ENCODE results near the gene SEMA7A. TPM values are rescaled to one million over a fixed set of nuclear protein-coding genes. Genes with fewer than 3 reads are reported as not detected.
"Not testable (repeated sequence)": the region's sequence is repeated elsewhere in the genome, so short reads cannot be mapped to it uniquely, and the experiment has no call there.

Gene SEMA7A, protein sequence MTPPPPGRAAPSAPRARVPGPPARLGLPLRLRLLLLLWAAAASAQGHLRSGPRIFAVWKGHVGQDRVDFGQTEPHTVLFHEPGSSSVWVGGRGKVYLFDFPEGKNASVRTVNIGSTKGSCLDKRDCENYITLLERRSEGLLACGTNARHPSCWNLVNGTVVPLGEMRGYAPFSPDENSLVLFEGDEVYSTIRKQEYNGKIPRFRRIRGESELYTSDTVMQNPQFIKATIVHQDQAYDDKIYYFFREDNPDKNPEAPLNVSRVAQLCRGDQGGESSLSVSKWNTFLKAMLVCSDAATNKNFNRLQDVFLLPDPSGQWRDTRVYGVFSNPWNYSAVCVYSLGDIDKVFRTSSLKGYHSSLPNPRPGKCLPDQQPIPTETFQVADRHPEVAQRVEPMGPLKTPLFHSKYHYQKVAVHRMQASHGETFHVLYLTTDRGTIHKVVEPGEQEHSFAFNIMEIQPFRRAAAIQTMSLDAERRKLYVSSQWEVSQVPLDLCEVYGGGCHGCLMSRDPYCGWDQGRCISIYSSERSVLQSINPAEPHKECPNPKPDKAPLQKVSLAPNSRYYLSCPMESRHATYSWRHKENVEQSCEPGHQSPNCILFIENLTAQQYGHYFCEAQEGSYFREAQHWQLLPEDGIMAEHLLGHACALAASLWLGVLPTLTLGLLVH
- total RNA-seq: 10 to 100 TPM; 11.7 to 44.9 TPM

DNA sequence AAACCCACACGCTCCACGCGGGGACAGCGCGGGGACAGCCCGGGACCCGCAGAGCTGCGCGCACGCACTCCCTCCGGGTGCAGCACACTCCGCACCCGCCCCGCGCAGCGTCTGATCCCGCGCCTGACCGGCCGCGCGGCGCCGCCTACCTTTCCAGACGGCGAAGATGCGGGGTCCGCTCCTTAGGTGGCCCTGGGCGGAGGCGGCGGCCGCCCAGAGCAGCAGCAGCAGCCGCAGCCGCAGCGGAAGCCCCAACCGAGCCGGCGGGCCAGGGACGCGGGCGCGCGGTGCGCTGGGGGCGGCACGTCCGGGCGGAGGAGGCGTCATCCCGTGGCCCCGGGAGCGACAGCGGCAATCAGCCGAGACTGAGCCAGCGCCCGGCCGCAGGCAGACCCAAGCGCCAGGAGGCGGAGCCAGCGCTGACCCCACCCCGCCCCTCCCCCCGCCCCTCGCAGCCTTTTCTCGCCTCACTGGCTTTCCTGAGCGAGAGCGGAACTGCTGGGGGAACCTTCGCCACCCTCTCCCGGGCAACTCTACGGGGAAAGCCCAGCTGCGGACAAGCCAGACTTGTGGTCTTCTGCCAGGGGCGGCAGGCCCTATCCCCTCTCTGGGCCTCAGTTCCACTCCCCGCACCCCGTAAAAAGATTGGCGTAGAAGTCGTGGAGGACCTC lies at the start of gene SEMA7A:
SEMA7A (minus strand) TSS at position 367 of the 671 bp plus-strand sequence; CDS start at position 327, 40 bp downstream.
- peaks cover 37% of the 10 kb centered on the region for H3K36me3 Mint-ChIP-seq (ENCODE audit: low read depth)
- H3K27ac Mint-ChIP-seq: peak within 1 kb of the TSS; percentile 82
- H3K27me3 Mint-ChIP-seq: no peaks in the 10 kb centered on the region
- no peaks in the 10 kb centered on the region for H3K9me3 Mint-ChIP-seq
- ATAC-seq (replicated peaks): peak; percentile 92
- peaks cover 30% of the 10 kb centered on the region for H3K4me1 Mint-ChIP-seq
- H3K4me3 Mint-ChIP-seq: peak within 1 kb of the TSS; percentile 90

DNA sequence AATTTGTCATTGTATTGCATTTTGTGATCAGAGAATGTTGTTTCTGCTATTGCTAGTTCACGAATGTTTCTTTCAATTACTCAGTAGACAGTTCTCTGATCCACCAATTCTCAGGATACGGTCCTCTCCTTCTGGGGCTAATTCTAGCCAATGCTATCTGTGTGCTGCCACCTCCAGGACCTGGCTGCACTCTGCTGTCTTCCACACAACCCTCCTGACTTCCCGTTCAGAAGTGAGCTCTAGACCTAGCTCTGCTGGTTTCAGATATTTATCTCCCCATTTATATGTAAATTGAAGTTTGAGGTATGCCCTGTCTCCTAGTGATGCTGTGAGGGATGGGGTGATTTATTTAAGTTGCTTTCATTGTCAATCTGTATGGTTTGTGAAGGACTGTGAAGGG lies 48.9 kb upstream of the SEMA7A start:
- Mint-ChIP-seq H3K27me3 (no peaks in the 10 kb centered on the region), H3K4me3 (no peak overlapping the region), H3K27ac (no peak overlapping the region), H3K36me3 (ENCODE audit: low read depth) (peaks cover 20% of the 10 kb centered on the region), H3K4me1 (no peaks in the 10 kb centered on the region), H3K9me3 (no peaks in the 10 kb centered on the region)
- no peak for ATAC-seq (replicated peaks)

DNA sequence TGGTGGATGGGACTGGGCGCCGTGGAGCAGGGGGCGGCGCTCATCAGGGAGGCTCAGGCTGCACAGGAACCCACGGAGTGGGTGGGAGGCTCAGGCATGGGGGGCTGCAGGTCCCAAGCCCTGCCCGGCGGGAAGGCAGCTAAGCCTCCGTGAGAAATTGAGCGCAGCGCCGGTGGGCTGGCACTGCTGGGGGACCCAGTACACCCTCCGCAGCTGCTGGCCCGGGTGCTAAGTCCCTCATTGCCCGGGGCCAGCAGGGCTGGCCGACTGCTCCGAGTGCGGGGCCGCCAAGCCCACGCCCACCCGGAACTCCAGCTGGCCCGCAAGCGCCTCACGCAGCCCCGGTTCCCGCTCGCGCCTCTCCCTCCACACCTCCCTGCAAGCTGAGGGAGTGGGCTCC lies 46.6 kb upstream of the SEMA7A start:
- not testable (repeated sequence) for H3K27ac Mint-ChIP-seq; H3K9me3 Mint-ChIP-seq; H3K27me3 Mint-ChIP-seq; H3K4me1 Mint-ChIP-seq; ATAC-seq (replicated peaks); H3K4me3 Mint-ChIP-seq
- peaks cover 20% of the 10 kb centered on the region for H3K36me3 Mint-ChIP-seq (ENCODE audit: low read depth)

DNA sequence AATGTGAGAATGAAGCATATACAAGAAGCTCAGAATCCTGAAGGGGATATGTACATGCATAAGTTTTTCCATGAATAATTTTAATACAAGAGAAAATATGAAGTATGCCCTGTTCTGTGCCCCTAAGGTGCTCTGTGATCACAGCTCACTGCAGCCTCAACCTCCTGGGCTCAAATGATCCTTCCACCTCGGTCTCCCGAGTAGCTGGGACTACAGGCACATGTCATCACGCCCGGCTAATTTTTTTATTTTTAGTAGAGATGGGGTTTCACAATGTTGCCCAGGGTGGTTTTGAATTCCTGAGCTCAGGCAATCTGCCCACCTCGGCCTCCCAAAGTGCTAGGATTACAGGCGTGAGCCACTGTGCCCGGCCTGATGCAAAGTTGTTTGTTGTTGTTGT lies 37.9 kb upstream of the SEMA7A start:
- not testable (repeated sequence) for H3K27me3 Mint-ChIP-seq; H3K9me3 Mint-ChIP-seq; H3K4me1 Mint-ChIP-seq; H3K27ac Mint-ChIP-seq; H3K4me3 Mint-ChIP-seq; ATAC-seq (replicated peaks)
- peaks cover 35% of the 10 kb centered on the region for H3K36me3 Mint-ChIP-seq (ENCODE audit: low read depth)

DNA sequence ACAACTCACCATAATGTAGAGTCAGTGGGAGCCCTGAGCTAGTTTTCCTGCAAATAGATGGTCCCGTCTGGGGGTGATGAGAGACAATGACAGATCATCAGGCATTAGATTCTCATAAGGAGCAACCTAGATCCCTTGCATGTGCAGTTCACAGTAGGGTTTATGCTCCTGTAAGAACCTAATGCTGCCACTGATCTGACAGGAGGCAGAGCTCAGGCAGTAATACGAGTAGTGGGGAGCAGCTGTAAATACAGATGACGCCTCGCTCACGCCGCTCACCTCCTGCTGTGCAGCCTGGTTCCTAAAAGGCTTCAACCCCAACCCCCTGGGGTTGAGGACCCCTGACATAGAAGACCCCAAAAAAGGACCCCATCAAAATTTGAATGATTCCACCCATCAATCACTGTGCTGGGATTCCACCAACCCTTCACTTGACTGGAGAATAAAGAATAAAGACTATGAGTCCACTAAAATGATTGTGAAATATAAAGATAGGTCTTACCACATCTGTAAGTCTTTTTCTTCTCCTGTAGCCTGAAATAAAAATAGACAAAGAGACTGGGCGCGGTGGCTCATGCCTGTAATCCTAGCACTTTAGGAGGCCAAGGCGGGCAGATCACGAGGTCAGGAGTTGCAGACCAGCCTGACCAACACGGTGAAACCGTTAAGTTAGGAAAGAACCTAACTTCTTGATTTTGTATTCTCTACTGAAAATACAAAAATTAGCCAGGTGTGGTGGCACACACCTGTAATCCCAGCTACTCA lies 37.1 kb upstream of the SEMA7A start:
- H3K4me1 Mint-ChIP-seq: peaks cover 4% of the 10 kb centered on the region
- no peak for ATAC-seq (replicated peaks)
- H3K9me3 Mint-ChIP-seq: no peaks in the 10 kb centered on the region
- H3K36me3 Mint-ChIP-seq (ENCODE audit: low read depth): peaks cover 42% of the 10 kb centered on the region
- H3K27ac Mint-ChIP-seq: no peak overlapping the region
- H3K4me3 Mint-ChIP-seq: no peak overlapping the region
- no peaks in the 10 kb centered on the region for H3K27me3 Mint-ChIP-seq

DNA sequence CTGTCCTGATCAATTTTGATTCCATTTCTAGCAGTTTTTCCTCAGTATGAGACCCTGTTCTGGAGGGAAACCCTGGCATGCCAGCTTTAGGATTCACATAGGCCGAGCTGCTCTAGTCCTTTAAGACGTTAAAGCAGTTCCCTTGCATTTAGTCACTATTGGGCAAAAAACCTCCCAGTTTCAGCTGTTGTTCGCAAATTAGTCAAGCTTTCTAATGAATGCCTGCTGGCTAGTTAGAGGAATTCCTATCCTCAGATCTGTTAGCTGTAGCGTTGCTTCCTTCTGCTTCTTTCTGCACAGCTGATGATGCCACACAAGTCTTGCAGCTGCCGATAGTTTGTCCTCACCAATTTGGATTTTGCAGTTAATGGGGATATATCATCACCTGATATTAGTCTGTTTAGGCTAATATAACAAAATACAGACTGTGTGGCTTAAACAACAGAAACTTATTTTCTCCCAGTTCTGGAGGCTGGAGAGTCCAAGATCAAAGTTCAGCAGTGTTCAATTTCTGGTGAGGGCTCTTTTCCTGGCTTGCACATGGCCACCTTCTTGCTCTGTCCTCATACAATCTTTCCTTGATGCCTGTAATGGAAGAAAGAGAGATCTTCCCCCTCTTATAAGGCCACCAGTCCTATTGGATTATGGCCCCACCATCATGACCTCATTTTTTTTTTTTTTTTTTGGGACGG lies 34.7 kb upstream of the SEMA7A start:
- H3K4me1 Mint-ChIP-seq: peaks cover 20% of the 10 kb centered on the region
- H3K36me3 Mint-ChIP-seq (ENCODE audit: low read depth): peaks cover 42% of the 10 kb centered on the region
- H3K9me3 Mint-ChIP-seq: no peaks in the 10 kb centered on the region
- H3K4me3 Mint-ChIP-seq: no peak overlapping the region
- no peak for ATAC-seq (replicated peaks)
- H3K27me3 Mint-ChIP-seq: no peaks in the 10 kb centered on the region
- H3K27ac Mint-ChIP-seq: no peak overlapping the region

DNA sequence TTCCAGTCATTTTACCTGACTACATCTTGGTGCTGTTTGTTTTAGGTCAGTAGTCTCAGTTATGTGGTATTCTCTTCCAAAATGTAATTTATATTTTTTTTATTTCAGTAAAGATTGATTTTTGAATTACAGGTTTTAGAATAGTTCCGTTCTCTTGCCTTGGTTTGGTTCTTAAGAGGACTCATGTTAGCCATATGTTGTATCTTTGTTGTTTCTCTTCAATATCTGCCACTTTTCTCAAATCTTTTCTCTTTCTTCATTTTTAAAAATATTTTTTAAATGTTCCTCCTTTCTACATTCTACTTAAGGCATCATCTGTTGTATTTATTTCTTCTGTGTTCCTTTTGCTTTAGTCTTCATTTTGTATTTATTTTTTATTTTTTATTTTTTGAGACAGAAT lies 32.8 kb upstream of the SEMA7A start:
- no peak for ATAC-seq (replicated peaks)
- H3K27ac Mint-ChIP-seq: no peak overlapping the region
- peaks cover 31% of the 10 kb centered on the region for H3K4me1 Mint-ChIP-seq
- no peaks in the 10 kb centered on the region for H3K27me3 Mint-ChIP-seq
- no peaks in the 10 kb centered on the region for H3K9me3 Mint-ChIP-seq
- H3K36me3 Mint-ChIP-seq (ENCODE audit: low read depth): peaks cover 42% of the 10 kb centered on the region
- H3K4me3 Mint-ChIP-seq: no peak overlapping the region

DNA sequence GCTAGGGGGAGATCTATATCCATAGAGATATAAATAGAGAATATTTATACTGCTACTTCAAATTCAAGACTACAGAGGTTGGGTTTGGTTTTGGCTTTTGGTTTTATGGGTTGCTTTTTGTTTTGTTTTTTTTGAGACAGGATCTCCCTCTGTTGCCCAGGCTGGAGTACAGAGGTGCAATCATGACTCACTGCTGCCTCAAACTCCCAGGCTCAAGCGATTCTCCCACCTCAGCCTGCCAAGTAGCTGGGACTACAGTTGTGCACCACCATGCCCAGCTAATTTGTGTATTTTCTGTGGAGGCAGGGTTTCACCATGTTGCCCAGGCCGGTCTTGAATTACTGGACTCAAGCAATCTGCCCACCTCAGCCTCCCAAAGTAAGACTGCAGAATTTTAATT lies 31.1 kb upstream of the SEMA7A start:
- H3K4me3 Mint-ChIP-seq: peak overlapping the region; percentile 37
- H3K27me3 Mint-ChIP-seq: no peaks in the 10 kb centered on the region
- no peak for ATAC-seq (replicated peaks)
- H3K9me3 Mint-ChIP-seq: no peaks in the 10 kb centered on the region
- no peak overlapping the region for H3K27ac Mint-ChIP-seq
- peaks cover 37% of the 10 kb centered on the region for H3K4me1 Mint-ChIP-seq
- H3K36me3 Mint-ChIP-seq (ENCODE audit: low read depth): peaks cover 38% of the 10 kb centered on the region

DNA sequence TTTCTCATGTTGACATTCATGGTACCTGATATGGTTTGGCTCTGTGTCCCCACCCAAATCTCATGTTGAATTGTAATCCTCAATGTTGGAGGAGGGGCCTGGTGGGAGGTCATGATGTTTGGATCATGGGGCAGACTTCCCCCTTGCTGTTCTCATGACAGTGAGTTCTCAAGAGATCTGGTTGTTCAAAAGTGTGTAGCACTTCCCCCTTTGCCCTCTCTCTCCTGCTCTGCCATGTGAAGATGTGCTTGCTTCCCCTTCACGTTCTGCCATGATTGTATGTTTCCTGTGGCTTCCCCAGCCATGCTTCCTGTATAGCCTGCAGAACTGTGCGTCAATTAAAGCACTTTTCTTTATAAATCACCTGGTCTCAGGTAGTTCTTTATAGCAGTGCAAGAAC lies 30.5 kb upstream of the SEMA7A start:
- Mint-ChIP-seq H3K4me3 (peak overlapping the region; percentile 37), H3K36me3 (ENCODE audit: low read depth) (peaks cover 32% of the 10 kb centered on the region), H3K27me3 (no peaks in the 10 kb centered on the region), H3K4me1 (peaks cover 37% of the 10 kb centered on the region), H3K9me3 (no peaks in the 10 kb centered on the region), H3K27ac (no peak overlapping the region)
- no peak for ATAC-seq (replicated peaks)

DNA sequence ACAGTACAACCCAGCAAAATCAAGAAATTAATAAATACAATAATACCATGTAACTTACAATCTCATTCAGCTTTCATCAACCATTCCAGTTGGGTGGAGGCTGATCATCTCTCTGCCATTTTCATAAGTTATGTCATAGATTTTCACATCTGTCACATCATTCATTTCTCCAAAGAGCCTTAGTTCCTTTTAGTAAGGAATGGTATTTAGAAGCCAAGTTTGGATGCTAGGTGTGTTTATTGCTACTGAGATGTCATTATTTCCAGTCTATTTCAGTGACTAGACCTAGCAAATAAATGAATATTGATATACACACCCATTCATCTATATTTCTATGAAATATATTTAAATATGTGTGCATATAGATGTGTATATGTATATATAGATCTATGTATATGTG lies 29.9 kb upstream of the SEMA7A start:
- Mint-ChIP-seq H3K9me3 (no peaks in the 10 kb centered on the region), H3K27ac (no peak overlapping the region), H3K27me3 (no peaks in the 10 kb centered on the region), H3K4me3 (peak overlapping the region; percentile 88), H3K4me1 (peaks cover 37% of the 10 kb centered on the region), H3K36me3 (ENCODE audit: low read depth) (peaks cover 32% of the 10 kb centered on the region)
- no peak for ATAC-seq (replicated peaks)

DNA sequence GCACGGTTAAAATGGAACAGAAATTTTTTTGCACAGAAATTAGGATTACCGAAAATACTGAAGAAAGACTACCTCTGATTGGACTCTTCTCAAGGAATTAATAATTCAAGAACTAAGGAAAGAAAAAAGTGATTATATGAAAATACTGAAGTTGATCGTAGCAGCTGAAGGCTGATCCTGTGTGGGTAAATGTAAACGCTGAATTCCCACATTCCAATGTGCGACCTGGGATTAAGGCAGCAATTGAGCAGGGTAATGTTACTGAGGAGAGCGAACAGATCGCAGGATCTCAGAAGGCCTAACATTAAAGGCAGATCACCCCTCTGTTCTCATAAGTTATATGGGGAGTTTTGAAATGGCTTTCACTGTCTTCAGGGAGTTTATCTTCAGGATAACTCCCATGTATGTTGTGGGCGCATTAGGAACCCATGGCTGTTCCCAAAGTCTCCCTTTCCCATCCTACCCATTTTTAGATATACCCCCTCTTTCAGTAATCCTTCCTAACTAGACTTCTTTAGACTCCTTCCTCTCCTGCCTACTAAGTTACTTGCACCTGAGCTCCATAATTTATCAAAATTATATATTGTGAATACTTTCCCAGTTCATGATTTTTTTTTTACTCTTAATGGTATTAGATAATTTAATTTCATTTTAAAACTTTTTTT lies 28.2 kb upstream of the SEMA7A start:
- Mint-ChIP-seq H3K9me3 (no peaks in the 10 kb centered on the region), H3K4me3 (peak overlapping the region; percentile 88), H3K27me3 (no peaks in the 10 kb centered on the region), H3K27ac (peak overlapping the region; percentile 97), H3K4me1 (peaks cover 37% of the 10 kb centered on the region), H3K36me3 (ENCODE audit: low read depth) (peaks cover 31% of the 10 kb centered on the region)
- no peak for ATAC-seq (replicated peaks)

DNA sequence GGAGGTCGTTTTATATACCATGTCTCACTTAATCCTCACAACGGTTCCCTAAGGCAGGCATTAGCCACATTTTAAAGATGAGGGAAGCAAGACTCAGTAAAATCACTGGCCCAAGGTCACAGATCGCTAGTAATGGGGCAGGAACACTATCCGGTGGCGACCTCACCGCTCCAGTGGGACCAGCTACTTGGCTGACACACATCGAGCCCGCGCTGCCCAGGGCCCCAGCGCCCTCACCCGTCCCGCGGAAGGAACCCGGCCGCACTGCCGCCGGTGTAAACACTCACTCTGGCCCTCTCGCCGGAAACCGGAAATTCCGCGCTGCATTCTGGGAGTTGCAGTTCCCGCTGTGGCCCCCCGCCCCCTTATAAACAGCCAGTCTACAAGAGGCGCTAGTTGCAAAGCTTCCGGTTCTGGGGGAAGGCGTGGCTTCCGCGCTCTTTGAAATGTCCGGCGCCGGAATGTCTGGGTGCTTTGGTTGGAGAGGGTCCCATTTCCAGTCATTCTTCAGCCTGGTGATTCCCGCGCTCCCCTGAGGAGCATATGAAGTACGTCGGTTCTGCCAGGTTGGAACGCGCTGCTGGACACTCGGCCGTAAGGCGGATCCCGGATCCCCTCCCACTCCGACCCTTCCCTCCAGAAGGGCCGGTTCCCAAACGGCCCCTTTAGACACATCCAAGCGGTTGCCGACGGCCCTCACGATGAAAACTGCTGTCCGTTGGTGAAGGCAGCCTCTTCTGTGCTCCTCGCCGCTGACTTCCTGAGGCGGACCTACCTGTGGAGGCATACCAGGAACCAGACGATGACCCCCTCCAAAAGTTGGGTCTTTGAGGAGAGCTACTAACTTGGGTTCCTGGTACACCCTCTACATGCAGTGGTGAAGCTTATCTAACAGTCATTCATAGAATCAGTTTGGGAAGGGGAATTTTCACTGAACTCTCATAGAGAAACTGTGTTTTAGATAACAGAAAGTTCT lies 27.4 kb upstream of the SEMA7A start, which contains the start of gene UBL7:
UBL7 (minus strand) TSS at position 290 of the 976 bp plus-strand sequence. CDS start 2,293 bp downstream, outside the sequence.
- Mint-ChIP-seq H3K27me3 (no peaks in the 10 kb centered on the region), H3K4me1 (peaks cover 37% of the 10 kb centered on the region), H3K4me3 (peak within 1 kb of the TSS; percentile 88), H3K27ac (peak within 1 kb of the TSS; percentile 97), H3K36me3 (ENCODE audit: low read depth) (peaks cover 34% of the 10 kb centered on the region), H3K9me3 (no peaks in the 10 kb centered on the region)
- peak; percentile 96 for ATAC-seq (replicated peaks)
